Measurements from ENCODE around the gene RSBN1L.

Gene RSBN1L

DNA sequence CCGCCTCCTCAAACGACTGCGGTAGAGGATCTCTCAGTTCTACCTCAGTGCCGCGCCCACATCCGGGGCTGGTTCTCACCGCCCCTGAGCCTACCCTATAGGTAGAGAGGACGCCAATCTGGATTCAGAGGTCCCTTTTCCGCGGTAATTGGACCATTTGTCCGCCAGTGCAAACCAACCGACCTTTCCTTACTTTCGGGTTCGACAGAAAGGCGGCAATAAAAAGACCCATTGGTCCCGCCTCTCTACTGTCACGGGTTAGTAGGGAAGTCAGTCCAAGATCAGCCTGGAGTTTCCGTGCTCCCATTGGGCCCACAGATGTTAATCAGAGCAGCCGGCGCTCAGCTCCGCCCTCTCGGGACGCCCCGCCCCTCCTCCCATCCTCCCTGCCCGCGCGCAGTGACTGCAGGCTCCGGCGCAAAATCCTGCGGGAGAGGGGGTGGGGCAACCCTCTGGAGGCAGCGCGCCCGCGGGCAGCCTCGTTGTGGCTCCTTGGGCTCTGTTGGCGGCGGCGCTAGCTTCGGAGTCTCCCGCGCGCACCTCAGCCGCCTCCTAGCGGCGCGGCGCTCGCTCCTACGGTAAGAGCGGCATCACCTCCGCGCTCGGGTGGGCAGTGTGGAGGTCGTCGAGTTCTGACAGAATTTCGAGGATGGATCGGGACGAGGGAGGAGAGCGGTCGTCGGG is 102.3 kb downstream of the RSBN1L start, which contains the start of the genes PHTF2 and TMEM60:
Gene PHTF2 (plus strand): TSS at position 380 of the 684 bp plus-strand sequence.
Gene TMEM60 (minus strand): TSS at position 41 of the 684 bp plus-strand sequence. CDS start 4,061 bp downstream, outside the sequence.
- TF ChIP-seq ZNF384 (IDR thresholded peaks at IDR 0.05) (no peak), L3MBTL2 (conservative IDR thresholded peaks at IDR 0.05) (peak; percentile 57), CTBP1 (IDR thresholded peaks at IDR 0.05; ENCODE audit: borderline replicate concordance) (peak; percentile 21; the same call in 1 of the 2 replicates), NFRKB (IDR thresholded peaks at IDR 0.05) (no peak), SP1 (IDR thresholded peaks at IDR 0.05) (peak; percentile 91)
- TF ChIP-seq, protein P1, sequence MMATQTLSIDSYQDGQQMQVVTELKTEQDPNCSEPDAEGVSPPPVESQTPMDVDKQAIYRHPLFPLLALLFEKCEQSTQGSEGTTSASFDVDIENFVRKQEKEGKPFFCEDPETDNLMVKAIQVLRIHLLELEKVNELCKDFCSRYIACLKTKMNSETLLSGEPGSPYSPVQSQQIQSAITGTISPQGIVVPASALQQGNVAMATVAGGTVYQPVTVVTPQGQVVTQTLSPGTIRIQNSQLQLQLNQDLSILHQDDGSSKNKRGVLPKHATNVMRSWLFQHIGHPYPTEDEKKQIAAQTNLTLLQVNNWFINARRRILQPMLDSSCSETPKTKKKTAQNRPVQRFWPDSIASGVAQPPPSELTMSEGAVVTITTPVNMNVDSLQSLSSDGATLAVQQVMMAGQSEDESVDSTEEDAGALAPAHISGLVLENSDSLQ (IDR thresholded peaks at IDR 0.05): peak; percentile 100
- ChIA-PET POLR2A (interaction anchor here (0.8 to 1.7 kb wide), 6 partner anchors 10 to 125 kb away, joined by 3 to 8 read pairs (median 5); partner anchors contain the start of gene RSBN1L), CTCF (no interaction called here)
- peak; percentile 92 for DNase-seq (ENCODE audit: extremely low spot score)

DNA sequence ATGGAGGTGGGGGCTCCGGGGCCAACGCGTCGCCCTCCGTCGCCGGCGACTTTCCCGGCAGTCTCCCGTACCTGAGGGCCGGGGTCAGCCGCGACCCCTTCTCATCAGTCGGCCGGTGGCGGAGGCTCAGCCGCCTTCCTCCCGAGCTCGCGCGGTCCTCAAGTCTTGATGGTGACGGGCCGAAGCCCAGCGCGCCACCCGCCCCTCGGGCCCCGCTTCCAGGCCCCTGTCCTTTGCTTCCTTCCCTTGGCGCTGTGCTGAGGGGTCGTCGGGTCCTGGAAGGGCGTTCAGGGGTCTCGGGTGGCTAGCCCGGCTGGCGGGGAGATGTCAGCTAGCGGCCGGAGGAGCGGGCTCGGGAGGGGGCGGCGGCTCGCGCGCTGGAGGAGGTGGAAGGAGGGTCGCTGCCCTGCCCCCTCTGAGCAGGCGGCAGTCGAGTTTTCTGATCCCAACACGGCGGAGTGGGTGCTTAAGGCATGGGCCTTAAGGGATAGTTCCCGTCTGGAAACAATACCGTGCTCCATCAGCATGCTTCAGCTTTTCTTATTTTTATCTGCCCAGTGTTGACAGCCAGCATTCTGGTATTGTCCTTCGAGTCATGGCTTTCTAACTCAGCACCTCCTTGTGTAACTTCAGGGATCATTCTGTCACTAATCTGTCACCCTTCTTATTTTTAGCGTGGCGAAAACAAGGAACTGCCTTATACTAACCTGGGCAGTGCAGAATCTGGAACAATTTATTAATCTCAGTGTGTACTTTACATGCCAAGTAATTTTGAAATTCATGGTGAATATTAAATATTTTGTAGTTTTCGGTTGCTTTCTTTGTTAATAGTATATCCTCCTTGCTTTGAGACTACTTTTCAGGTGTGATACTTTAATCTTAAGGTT is 103.1 kb downstream of the RSBN1L start:
- peak; percentile 40 for DNase-seq (ENCODE audit: extremely low spot score)
- no peak for TF ChIP-seq ELF4 (IDR thresholded peaks at IDR 0.05)
- peak; percentile 25 for TF ChIP-seq L3MBTL2 (conservative IDR thresholded peaks at IDR 0.05)
- TF ChIP-seq FOXA1 (IDR thresholded peaks at IDR 0.05): no peak
- TF ChIP-seq BHLHE40 (IDR thresholded peaks at IDR 0.05; ENCODE audit: borderline replicate concordance): no peak
- TF ChIP-seq NFRKB (IDR thresholded peaks at IDR 0.05): no peak
- ChIA-PET POLR2A (interaction anchor here (0.9 to 1.7 kb wide), 5 partner anchors 11 to 124 kb away, joined by 3 to 8 read pairs (median 5); partner anchors contain the start of gene RSBN1L), CTCF (no interaction called here)

DNA sequence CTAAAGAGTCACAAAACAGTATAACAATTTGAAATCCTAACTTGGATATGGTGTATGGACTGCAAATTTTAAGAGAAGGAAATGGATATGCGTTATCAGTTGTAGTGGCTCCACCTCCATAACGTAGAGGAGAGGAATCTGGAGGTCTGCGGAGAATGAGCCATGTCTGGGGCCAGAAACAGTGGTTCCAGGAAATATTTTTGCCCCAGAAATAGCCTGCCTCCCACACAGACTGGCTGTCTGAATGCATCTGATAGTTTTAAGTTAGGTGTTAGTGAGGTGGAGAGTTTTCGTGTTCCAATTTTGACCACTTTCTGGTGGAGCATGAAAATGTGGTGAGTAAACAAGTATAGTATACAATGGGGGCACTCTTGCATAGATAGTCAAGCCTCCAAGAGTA is 103.9 kb downstream of the RSBN1L start:
- DNase-seq (ENCODE audit: extremely low spot score): no peak
- ChIA-PET POLR2A (no interaction called here), CTCF (no interaction called here)
- TF ChIP-seq ZNF384 (IDR thresholded peaks at IDR 0.05) (no peak), LEF1 (IDR thresholded peaks at IDR 0.05; ENCODE audit: borderline replicate concordance) (no peak), L3MBTL2 (conservative IDR thresholded peaks at IDR 0.05) (no peak), SP1 (IDR thresholded peaks at IDR 0.05) (no peak), BHLHE40 (IDR thresholded peaks at IDR 0.05; ENCODE audit: borderline replicate concordance) (no peak), HDGF (IDR thresholded peaks at IDR 0.05; ENCODE audit: borderline replicate concordance) (no peak), CTBP1 (IDR thresholded peaks at IDR 0.05; ENCODE audit: borderline replicate concordance) (no peak), NFRKB (IDR thresholded peaks at IDR 0.05) (no peak), FOXK2 (IDR thresholded peaks at IDR 0.05) (no peak), TARDBP (IDR thresholded peaks at IDR 0.05) (no peak), SUZ12 (IDR thresholded peaks at IDR 0.05) (no peak), FOXA1 (IDR thresholded peaks at IDR 0.05) (no peak), FOXM1 (IDR thresholded peaks at IDR 0.05; ENCODE audit: borderline replicate concordance) (no peak)
- TF ChIP-seq, protein P1 (IDR thresholded peaks at IDR 0.05): no peak

DNA sequence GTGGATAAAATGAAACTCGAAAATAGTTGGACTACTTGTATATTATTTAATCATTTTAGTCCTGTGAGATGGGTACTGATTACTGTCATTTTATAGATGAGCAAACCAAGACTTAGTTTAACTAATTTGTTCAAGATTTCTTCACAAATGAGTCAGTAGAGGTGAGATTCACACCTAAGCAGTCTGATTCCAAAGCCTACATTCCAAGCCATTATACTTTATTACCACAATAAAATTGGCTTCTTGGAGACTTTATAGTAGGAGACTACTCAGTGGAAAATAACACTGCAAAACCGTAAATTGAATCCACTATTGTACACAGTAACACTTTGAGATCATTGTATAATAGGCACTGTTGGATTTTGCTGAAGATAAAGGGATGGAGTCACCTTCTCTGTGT is 104.5 kb downstream of the RSBN1L start:
- CTCF ChIA-PET: no interaction called here
- no peak for TF ChIP-seq ARNT (IDR thresholded peaks at IDR 0.05)
- no peak for TF ChIP-seq ELF4 (IDR thresholded peaks at IDR 0.05)
- no peak for TF ChIP-seq ZNF384 (IDR thresholded peaks at IDR 0.05)
- no peak for DNase-seq (ENCODE audit: extremely low spot score)
- POLR2A ChIA-PET: no interaction called here

DNA sequence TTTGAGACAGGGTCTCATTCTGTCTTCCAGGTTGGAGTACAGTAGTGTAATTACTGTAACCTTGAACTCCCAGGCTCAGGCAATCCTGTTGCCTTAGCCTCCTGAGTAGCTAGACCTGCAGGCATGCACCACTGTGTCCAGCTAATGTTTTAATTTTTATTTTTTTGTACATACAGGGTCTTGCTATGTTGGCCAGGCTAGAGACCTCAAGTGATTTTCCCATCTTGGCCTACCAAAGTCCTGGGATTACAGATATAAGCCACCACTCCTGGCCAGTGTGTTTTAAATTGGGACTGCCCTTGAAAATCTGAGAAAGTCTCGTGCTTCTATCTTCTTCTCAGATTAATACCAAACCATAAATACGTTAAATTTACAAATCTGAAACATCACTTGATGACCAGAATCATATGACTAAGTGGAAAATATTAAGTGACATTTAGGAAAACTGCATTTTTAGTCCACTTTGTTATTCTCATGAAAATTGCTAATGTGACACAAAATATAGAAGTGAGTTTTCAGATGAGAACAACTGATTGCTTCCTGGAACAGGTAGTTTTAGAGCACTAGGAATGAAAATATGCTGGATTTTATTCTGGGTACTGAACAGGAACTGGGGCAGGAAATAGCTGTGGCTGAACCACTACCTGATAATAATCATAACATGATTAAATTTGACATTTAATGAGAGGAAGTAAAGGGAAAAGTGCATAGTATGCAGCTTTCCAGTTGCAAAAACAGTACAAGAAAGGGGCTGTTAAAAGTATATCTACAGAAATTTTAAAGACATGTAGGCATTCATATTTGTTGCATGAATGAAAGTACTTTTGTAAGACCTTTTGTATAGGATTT is 106.5 kb downstream of the RSBN1L start:
- TF ChIP-seq TARDBP (IDR thresholded peaks at IDR 0.05) (no peak), ELF4 (IDR thresholded peaks at IDR 0.05) (no peak), FOXA1 (IDR thresholded peaks at IDR 0.05) (no peak), BHLHE40 (IDR thresholded peaks at IDR 0.05; ENCODE audit: borderline replicate concordance) (no peak), L3MBTL2 (conservative IDR thresholded peaks at IDR 0.05) (no peak)
- no peak for DNase-seq (ENCODE audit: extremely low spot score)
- ChIA-PET POLR2A (no interaction called here), CTCF (no interaction called here)

DNA sequence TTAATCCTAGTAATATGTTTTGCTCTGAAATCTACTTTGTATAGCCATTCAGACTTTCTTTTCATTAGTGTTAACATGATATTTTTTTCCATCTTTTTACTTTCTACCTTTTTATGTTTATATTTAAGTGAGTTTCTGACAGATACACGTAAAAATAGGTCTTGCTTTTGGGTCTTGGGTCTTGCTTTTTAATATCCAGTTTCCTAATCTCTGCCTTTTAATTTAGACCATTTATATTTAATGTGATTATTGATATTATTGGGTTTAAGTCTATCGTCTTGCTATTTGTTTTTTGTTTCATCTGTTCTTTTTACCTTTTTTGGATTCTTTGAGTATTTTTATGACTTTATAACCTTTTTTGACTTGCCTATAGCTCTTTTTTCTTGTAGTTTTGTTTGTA is 110.2 kb downstream of the RSBN1L start:
- ChIA-PET CTCF (no interaction called here), POLR2A (no interaction called here)
- TF ChIP-seq ARNT (IDR thresholded peaks at IDR 0.05): no peak
- TF ChIP-seq, protein P1 (IDR thresholded peaks at IDR 0.05): no peak
- TF ChIP-seq FOXA1 (IDR thresholded peaks at IDR 0.05): no peak
- no peak for TF ChIP-seq ZNF384 (IDR thresholded peaks at IDR 0.05)
- TF ChIP-seq FOXK2 (IDR thresholded peaks at IDR 0.05): no peak
- TF ChIP-seq TARDBP (IDR thresholded peaks at IDR 0.05): no peak
- no peak for TF ChIP-seq L3MBTL2 (conservative IDR thresholded peaks at IDR 0.05)
- TF ChIP-seq LEF1 (IDR thresholded peaks at IDR 0.05; ENCODE audit: borderline replicate concordance): no peak
- TF ChIP-seq BHLHE40 (IDR thresholded peaks at IDR 0.05; ENCODE audit: borderline replicate concordance): no peak
- no peak for DNase-seq (ENCODE audit: extremely low spot score)

Data from HEK293T (cell line).